NCI-H748 (cell line): ENCODE results near the gene TMPRSS4.
A peak's percentile ranks its signal among the peaks of the same experiment; 100 is the strongest.

ENCODE experiments used
- DNase-seq: peaks from one replicate; lab custom pipeline; 2025; ENCODE audit not compliant: unreplicated experiment; lab: John Stamatoyannopoulos, UW

Gene TMPRSS4

DNA sequence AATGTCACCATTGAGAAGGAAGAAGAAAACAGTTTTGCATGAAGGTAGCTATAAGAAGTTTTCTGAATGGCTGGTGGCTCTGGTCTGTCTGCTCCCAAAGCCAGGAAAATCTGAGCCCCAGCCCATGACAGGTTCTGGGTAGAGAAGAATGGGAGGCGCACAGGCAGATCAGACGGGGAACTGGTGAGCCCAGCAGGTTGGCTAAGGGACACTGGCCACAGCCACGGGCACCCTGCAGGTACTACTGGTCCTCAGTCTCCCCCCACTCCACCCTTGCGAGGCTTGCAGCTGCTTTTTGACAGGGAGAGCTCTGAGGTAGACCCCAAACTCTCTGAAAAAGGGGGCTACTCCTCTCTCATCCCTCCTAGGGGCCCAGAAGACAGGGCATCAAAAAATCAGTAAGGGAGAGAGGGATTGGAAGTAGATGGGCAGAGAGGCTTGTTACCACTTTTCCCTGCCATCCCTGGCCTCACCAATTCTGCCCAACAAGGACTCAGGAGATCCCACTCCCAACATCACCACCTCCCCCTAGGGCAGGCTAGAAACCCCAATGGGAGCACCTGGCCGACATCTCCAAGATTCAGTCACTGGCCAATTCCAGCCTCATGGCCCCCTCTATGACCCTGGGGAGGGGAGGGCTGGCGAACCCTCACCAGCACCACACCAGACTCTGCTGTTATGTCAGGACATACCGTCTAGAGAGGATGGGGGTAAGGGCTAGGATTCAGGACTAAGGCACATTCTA, 58.3 kb downstream of the TMPRSS4 start:
- DNase-seq = no peak

DNA sequence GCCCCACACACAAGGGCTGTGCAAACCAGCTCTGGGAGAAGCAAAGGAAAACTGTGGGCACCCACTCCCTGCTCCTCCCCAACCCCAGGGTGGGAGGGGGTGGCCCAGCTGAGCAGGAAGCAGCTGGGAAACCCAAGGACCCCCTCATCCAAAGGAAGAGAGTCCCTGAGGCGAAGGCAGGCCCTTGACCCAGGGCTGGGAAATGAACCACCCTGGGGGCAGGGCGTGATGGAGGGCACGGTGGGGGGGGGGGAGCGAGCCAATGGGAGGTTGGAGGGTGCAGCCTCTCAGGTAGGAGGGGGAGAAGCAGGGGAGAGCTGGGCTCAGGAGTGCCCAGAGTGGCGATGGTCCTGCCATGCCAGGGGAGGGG, 58.9 kb downstream of the TMPRSS4 start:
- no peak for DNase-seq

DNA sequence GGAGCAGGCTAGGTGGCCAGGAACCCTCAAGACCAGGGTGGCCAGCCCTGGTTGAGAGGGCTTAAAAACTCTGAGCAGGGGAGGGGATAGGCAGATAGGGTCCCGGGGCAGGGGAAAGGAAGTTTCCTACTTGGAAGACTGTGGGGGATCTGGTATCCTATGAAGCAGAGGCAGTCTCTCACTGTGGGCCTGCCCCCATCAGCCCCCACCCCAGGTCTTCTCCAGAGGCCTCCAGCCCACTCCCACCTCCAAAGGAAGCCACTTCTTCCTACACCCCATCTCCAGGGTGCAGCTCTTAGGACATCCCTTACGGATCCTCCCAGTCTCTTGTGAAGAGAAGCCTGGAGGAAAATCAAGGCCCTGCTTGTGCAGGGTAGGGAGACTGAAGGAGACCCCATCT, 59.5 kb downstream of the TMPRSS4 start:
- no peak for DNase-seq

DNA sequence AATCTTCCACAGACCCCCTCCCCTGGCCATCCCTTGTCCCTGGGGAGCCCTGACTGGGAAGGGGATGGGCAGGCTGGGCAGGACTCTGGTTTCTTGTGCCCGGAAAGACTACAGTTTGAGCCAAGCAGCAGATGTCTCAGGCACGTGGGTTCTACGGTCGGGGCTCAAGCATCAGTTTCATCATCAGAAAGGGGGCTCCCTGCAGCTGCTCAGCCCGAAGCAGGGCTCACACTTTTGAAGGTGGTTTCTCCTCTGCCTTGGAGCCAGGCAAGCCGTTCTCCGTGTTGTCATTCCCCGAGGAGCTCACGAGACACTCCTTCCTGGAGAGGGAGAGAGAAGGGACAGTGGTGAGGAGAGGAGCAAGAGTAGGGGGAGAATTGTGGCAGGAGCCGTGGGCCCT, 59.9 kb downstream of the TMPRSS4 start:
- DNase-seq = no peak

DNA sequence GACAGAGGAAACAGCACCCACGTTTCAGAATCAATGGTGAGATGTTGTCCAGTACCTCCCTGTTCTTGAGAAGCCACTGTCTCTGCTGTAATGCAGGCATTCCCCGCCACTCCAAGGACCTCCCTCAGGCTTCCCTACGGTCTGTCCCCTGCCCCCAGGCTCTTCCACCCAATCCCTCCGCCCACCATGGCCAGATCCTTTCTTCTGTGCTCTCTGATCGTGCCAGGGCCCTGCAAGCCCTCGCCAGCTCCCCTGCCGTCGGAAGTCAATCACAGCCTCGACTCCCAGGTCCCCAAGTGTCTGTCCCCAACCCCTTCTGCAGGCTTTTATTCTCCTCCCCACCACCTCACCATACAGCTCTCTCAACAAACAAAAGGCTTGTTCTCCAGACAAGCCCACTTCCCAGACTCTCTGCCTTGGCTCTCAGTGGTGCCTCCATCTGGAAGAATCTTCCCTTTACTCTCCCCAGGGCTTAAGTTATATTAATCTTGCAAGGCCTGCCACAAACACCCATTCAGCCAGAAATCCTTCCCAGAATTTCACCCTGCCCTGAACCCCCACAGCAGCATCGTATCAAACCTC, 62.1 kb downstream of the TMPRSS4 start:
- DNase-seq = no peak

DNA sequence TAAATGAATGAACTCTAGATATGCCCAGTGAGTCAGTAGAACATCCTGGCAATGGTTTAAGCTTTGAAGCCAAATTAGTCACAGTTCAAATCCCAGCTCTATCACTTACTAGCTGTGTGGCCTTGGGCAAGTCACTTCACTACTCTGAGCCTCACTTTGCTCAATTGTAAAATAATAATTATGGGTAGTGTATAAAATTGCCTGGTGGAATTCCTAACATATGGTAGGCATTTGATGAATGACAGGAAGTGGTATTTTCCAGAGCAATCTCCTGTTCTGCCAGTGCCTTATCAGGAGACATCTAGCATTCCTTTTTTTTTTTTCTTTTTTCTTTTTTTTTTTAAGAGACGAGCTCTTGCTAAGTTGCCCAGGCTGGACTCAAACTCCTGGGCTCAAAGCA, 62.7 kb downstream of the TMPRSS4 start:
- no peak for DNase-seq

DNA sequence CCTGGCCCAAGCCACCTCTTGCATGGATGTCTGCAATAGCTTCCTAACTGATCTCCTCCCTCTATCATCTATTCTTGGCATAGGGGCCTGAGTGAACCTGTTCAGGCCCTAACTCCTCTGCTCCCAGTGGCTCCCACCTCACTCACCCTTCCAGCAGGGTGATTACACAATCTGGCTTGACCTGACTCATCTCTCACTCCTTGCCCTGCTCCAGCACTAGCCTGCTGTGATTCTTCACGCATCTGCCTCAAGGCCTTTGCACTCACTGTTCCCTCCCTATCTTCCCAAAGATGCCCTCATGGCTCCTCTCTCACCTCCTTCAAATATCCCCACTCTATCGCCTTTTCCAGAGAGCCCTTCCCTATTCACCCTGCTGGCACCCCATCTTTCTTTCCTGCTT, 65.2 kb downstream of the TMPRSS4 start:
- no peak for DNase-seq

DNA sequence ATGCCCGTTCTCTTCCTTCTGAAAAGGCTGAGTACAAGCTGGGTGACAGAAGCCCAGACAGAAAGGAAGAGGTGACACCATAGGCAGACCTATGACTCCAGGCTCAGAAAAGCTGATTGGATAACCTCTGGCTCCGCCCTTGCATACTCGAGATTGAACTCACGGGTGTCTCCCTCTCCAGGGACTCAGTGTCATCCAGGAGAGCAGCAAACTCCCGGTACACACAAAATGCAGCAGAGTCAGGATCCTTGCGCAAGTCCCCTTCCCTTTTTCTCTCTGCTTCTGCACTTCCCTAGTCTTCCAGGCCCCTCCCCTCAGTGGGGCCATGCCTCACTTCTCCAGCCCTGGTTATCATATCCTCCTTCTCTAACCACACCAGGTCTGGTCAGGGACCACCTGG, 65.9 kb downstream of the TMPRSS4 start:
- DNase-seq = peak; percentile 48

DNA sequence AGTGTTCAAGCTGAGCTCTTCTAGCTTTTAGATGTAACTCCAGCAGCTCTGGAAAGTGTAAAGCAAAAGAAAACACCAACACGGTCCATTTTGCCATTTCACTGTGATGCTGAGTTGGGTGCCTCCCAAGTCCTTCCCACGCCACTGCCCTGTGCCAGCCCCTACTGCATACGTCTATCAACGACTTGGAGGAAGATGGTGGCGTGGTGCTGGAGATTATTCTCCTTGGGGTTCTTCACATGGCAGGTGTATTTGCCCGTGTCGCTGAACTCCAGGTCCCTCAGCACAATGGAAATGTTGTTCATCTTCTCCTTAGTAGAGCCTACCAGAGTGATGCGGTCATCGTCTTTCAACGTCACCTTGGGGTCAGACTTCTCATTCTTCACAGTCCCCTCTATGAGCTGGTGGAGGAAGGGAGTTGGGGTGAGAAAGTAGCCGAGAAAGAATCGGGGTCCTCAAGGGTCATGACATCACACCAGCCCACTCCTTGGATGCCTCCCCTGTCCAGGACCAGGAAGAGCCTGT, 66.8 kb downstream of the TMPRSS4 start:
- DNase-seq = no peak

DNA sequence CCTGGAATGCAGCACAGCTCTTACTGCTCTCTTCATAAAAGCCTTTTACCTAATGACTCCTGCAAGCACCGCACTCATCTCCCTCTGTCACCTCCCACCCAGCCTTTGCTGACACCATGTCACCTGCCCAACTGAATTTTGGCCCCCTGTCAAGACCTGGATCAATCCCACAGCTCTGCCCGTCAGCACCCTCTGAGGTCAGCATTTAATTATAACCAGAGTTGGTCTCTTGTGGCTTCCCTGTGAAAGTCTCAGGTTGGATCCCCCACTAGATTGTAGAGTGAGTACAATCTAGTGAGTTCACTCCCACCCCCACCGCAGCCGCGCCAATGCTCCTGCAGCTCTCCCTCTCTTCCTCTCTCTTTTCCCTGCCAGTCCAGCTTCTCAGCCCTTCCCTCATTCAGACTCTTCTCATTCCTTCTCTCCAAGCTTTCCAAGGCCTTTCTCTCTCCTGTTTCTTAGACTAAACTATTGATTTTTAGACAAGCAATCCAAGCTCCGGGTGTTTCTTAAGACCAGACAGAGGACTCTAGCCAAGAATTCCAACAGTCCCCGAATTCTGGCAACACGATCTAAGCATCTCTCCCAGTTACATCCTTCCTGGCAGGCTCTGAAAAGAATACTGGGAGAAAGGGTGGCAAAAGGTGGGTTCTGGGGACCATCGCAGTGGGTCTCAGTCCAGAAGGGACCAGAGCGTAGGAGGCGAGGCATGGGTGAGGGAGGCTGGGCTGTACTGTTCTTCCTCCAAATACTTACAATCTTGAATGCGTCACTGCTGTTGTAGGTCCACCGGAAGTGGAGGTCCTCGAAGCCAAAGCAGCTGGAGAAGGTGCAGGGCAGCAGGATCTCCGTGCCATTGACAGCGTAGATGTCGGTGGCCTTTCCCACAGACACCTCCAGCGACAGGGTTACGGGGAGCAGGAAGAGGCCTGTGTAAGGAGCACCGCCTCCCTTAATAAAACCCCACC, 67.7 kb downstream of the TMPRSS4 start:
- DNase-seq = no peak

DNA sequence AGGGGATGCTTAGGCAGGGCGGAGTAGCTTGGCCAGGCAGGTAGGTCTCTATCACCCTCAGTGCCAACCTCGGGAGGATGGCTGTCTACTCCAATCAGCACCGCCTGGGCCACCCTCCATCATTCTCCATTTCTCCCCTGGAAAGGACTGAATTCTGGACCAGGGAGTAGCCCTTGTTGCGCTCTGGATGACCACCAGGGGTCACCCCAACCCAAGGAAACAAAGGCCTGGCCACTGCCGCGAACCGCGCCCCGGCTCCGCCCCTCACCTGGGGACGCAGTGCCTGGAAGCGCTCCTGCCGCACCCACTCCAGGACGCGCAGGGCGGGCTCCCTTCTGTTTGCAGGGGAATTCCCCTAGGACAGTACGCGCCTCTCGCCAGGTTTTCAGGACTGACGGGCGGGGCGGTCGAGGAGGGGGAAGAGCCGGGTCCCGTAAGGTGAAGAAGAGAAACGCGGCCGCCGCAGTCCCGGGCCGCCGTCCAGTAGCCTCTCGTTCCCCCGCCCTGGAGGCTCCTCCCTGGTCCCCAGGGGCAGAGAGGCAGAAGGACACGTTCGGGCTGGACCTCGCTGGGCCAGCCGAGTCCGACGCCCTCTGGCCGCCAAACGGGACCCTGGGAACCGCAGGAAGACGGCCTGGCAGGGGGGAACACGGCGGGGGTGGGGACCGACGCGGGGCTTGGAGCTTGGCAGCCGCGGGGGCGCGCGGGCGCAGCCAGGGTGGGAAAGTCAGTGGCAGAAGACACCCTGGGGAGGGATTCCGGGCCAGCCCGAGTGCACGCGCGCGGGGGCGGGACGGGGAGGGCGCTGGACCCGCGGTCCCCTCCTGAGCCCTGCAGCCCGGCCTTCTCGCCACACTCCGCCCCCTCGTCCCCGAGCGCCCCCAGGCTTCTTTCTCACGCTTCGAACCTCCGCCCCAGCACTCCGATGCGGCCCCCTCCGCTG, 68.7 kb downstream of the TMPRSS4 start:
- peak; percentile 84 for DNase-seq

DNA sequence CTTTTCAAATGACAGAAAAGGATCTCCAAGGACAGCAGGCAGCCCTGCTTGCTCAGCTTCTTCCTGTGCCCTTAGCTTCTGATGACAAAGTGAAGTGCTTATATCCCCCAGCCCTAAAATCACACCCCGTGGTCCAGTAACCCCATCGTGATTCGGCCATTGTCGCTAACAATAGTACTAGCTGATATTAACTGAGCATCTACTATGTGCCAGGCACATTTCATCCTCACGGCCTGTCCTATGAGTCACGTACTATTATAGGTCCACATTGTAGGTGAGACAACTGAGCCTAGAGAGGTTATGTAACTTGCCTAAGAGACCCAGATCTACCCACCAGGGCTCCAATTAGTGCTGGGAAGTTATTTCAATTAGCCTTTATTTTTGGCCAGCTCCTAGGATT, 69.7 kb downstream of the TMPRSS4 start:
- DNase-seq = no peak

DNA sequence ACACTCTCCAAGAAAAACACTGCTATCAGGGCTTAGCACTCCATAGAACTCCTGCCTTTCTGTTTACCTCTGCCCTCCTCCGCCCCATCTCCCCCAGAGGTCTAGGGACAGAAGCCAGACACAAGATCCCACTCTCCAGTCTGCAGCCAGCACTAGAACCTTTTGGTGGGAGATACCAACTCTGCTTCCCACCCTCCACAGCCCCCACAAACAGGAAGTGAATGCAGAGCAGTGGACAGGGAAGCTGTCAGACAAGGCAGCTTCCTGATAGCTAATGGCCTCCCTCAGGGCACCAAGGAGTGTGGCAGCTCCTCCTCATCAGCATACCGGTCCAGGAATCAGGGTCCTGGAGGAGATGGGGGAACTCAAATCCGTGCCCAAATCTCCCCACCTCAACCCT, 70.6 kb downstream of the TMPRSS4 start:
- no peak for DNase-seq

DNA sequence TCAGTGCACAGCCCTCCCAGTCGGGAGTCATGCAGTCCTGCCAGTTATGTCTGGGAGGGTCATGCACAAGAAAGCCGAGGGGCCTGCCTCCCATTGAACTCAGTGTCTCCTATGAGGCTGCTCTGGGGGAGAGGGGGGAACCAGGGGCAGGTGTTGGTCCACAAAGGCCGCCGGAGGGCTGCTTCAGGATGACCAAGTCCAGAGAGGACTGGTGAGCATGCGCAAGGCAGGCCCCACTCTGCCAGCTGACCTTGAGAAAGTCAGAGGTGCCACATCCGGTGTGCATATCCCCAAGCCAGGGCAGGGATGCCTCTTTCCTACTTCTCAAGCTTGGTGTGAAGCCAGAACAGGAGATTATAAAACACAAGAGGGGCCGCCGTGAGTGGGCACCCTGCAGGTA, 71.4 kb downstream of the TMPRSS4 start:
- DNase-seq = no peak

DNA sequence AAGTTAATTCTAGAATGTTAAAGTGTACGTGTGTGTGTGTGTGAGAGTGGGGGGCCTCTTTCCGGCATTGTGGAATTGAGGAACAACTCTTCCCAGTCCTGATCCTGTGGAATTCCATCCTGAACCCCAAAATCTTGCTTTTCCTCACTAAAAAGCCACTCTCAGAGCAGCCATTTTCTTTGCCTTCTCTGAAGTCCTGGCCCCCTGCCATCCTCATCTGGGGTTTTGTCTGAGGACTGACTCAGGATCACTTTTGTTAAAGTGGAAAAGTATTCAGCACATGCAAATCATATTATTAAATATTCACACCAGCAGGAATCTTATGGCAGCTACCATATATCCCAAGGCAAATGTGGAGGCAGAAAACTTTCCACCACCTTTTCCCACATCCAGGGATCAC, 72.0 kb downstream of the TMPRSS4 start:
- no peak for DNase-seq

DNA sequence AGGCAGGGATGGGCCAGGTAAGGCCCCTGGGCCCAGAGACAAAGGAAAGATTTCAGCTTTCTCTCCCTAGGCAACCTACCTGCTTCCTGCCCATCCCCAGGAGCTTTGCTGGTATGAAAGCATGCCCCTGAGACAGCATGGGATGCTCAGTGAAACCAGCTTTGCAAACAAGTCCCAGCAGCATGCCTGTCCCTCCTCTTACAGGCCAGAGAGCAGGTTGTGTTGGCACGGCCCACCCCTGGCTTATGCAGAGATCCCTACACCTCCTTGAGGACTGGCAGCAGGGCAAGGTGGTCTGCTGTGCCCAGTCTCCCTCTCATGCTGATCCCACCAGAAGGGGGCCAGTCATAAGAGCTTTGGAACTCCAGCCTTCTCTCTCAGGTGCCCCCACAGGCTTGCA, 72.6 kb downstream of the TMPRSS4 start:
- DNase-seq = no peak

DNA sequence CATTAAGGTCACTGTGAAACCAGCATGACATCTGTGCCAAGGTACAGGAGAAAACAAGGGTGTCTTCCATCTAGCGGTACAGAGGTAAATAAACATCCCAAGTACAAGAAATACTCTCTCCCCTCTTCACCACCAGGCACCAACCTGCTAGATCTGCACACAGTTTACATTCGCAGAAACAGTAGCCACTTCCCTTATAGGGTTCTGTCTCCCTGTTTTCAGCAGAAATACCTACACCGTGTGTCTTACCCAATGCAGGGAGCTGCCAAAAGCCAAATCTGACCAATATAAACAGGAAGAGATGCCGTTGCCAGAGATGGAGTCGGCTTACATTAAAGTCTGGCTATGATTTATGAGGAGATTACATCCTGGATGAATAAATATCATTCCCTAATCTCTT, 74.6 kb downstream of the TMPRSS4 start:
- no peak for DNase-seq

DNA sequence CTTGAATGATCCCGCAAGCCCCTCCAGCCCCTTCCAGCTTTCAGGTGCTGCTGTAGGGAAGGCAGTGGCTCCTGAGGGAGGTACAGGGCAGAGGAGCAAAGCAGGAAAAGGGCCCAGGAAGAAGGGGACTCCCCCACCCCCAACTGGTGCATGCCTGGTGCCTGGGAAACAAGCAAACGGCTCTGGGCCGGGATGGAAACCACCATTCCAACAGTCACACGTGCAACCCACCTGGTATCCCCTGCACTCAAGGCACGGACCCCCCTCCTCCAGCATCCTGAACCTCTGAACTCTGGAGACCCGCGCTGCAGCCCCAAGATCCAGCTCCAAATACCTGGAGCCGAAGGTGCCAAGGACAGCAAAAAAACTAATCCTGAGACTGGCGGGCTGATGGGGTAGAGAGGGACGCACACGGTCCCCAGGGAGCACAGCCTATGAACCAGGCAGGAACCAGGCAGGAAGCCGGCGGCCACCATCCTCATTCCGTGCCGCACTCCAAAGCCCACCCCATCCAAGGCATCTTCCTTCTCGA, 75.2 kb downstream of the TMPRSS4 start:
- peak; percentile 8 for DNase-seq

DNA sequence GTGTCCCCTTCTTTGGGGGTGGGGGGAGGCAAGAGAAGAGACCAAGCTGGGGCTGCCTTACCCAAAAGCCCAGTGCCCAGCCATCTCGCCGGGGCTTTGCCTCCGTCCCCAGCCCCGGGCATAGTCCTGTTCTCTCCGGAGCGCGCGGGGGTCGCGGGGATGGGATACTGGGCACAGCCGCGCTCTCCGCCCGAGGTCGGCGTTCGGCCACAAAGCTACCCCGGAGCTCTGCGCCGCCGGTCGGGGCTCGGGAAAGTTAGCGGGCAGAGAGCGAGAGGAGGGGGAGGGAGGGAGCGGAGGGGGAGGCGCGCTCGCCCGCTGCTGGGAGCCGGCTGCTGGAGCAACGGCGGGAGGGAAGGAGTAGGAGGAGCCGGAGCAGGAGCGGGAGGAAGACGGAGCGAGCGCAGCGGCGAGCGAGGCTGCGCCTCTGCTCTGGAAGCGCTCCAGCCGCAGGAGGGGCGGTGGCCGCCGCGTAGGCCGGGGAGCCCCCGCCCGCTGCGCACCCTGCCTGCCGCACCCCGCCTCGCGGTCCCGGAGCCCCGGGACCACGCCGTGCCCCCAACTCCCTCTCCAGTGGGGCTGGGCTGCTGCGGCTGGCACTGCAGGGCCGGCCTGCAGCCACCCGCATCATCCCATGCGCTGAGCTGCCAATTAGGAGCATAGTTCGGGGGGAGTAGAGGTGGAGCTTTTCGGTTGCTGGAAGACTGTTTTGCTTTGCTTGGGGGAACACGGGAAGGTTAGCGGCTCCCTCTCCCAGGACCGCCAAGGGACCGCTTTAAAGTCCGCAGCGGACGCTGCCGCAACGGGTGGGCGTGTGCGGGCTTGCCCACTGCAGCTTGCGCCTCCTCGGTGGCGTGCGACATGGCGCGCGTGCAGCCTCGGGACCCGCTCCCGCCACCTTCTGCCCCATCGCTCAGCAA, 75.9 kb downstream of the TMPRSS4 start, which contains the start of gene SCN4B:
TSS of gene SCN4B (minus strand) at position 272 of the 920 bp plus-strand sequence. CDS start at position 122, 150 bp downstream.
- DNase-seq = peak; percentile 72
